IPS-18c (cell line): ENCODE data around the gene FAM177B.

Experiments
- H3K4me3 ChIP-seq: 2 replicates; pipeline ENCODE4 v1.7.0; 2013; ENCODE audit warnings: low read depth, mild to moderate bottlenecking, low read length, moderate library complexity; ENCODE audit not compliant: insufficient read depth
- H3K9me3 ChIP-seq: one replicate; pipeline ENCODE4 v1.6.1; 2013; ENCODE audit warnings: mild to moderate bottlenecking, low read length, moderate library complexity; ENCODE audit not compliant: control insufficient read depth, insufficient read depth

FAM177B gene

DNA sequence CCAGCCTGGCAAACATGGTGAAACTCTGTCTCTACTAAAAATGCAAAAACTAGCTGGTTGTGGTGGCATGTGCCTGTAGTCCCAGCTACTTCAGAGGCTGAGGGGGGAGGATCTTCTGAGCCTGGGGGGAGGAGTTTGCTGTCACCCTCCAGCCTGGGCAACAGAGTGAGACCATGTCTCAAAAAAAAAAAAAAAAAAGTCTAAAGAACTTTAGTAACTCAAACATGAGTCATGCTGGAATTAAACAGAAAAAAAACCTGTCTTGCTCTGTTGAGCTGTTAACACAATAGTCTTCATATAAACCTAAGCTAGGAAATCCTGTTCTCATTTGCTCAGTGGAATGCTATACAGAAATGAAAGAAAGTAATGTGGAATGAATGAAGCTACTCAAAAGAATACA is 61.1 kb downstream of the FAM177B start:
- H3K9me3 ChIP-seq, result no peaks in the 10 kb centered on the region

DNA sequence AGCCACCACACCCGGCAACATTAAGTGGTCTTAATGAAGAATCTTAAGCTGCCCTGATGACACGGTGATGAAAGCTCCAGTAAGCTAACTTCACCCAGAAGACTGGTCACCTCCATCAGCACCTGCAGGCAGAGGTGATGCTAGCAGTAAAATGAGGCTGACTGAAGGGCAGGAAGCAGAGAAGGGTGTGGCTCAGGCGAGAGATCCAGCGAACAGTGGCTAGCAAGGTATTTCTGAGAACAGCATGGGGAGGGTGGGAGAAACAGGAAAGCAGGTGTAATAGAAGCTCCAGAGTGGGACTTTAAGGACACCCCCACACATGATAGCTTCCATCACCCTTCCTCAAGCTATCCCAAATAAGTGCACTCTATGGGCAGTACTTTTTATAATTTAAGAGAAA is 62.0 kb downstream of the FAM177B start:
- H3K4me3 ChIP-seq, result no peak overlapping the region
- no peaks in the 10 kb centered on the region for H3K9me3 ChIP-seq

More for the DNA sequence above, 61.1 kb downstream of the FAM177B start:
- no peak overlapping the region for H3K4me3 ChIP-seq
